ENCODE results near the gene OR10H3.
"Not testable (repeated sequence)": the region's sequence is repeated elsewhere in the genome, so short reads cannot be mapped to it uniquely, and the experiment has no call there.

DNA sequence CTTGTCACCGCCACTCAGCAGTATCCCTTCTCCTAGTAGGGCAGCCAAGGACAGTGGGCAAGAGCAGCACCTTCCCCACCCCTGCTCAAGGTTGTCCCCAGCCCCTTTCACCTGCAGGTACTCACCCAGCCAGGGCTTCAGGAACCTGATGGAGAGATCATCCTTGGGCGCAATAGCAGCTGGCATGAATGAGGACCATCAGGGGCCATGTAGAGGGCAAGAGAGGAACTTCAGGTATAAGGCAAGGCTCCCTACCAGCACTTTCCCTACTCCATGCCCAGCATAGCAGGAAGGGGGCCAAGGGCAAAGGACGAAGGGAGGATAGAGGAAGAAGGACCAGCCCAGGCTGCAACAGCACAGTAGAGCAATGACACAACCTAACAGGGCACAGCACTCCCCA, 36.4 kb downstream of the OR10H3 start:
- TF ChIP-seq, protein P1, sequence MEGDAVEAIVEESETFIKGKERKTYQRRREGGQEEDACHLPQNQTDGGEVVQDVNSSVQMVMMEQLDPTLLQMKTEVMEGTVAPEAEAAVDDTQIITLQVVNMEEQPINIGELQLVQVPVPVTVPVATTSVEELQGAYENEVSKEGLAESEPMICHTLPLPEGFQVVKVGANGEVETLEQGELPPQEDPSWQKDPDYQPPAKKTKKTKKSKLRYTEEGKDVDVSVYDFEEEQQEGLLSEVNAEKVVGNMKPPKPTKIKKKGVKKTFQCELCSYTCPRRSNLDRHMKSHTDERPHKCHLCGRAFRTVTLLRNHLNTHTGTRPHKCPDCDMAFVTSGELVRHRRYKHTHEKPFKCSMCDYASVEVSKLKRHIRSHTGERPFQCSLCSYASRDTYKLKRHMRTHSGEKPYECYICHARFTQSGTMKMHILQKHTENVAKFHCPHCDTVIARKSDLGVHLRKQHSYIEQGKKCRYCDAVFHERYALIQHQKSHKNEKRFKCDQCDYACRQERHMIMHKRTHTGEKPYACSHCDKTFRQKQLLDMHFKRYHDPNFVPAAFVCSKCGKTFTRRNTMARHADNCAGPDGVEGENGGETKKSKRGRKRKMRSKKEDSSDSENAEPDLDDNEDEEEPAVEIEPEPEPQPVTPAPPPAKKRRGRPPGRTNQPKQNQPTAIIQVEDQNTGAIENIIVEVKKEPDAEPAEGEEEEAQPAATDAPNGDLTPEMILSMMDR (IDR thresholded peaks at IDR 0.05), result not testable (repeated sequence)
- TF ChIP-seq EZH2 (IDR thresholded peaks at IDR 0.05; ENCODE audit: borderline replicate concordance, insufficient read depth, low read depth, low read length, poor library complexity, severe bottlenecking), result not testable (repeated sequence)
